HG03280 (cell line): ENCODE results near the gene RNF220.
"Not testable (repeated sequence)": the region's sequence is repeated elsewhere in the genome, so short reads cannot be mapped to it uniquely, and the experiment has no call there.

Source experiments
- ATAC-seq: cut with Tn5 transposase; IDR thresholded peaks from one replicate; pipeline ENCODE4 v1.9.1; 2021; ENCODE audit warnings: mild to moderate bottlenecking, moderate library complexity; ENCODE audit not compliant: unreplicated experiment

RNF220 gene

GRCh38 chr1:44545961-44546360 lies 140.9 kb downstream of the RNF220 start:
- no peak for ATAC-seq

- no peak for ATAC-seq
These were observed 141.5 kb downstream of the RNF220 start for GRCh38 chr1:44546403-44547053.

GRCh38 chr1:44547361-44547760 lies 142.3 kb downstream of the RNF220 start:
- ATAC-seq, result no peak

- no peak for ATAC-seq
These were observed 142.8 kb downstream of the RNF220 start for GRCh38 chr1:44547837-44548236.

GRCh38 chr1:44549510-44549909 lies 144.5 kb downstream of the RNF220 start:
- no peak for ATAC-seq

- ATAC-seq, result no peak
These were observed 148.2 kb downstream of the RNF220 start for GRCh38 chr1:44553127-44553758.

- no peak for ATAC-seq
These were observed 148.7 kb downstream of the RNF220 start for GRCh38 chr1:44553771-44554170.

- ATAC-seq, result no peak
These were observed 149.7 kb downstream of the RNF220 start for GRCh38 chr1:44554706-44555105.

- ATAC-seq, result no peak
These were observed 152.7 kb downstream of the RNF220 start for GRCh38 chr1:44557778-44558177.

- ATAC-seq, result no peak
These were observed 153.8 kb downstream of the RNF220 start for GRCh38 chr1:44558883-44559282.

- no peak for ATAC-seq
These were observed 154.3 kb downstream of the RNF220 start for GRCh38 chr1:44559330-44559729.

GRCh38 chr1:44559913-44560312 lies 154.9 kb downstream of the RNF220 start:
- ATAC-seq, result no peak

GRCh38 chr1:44560696-44561095 lies 155.6 kb downstream of the RNF220 start:
- ATAC-seq, result not testable (repeated sequence)

GRCh38 chr1:44565259-44565750 lies 160.2 kb downstream of the RNF220 start:
- no peak for ATAC-seq

- no peak for ATAC-seq
These were observed 160.8 kb downstream of the RNF220 start for GRCh38 chr1:44565833-44566232.

- ATAC-seq, result no peak
These were observed 161.4 kb downstream of the RNF220 start for GRCh38 chr1:44566281-44567046.

GRCh38 chr1:44568128-44568900 lies 163.3 kb downstream of the RNF220 start:
- ATAC-seq, result no peak

GRCh38 chr1:44569491-44569890 lies 164.4 kb downstream of the RNF220 start:
- ATAC-seq, result no peak

- ATAC-seq, result no peak
These were observed 166.9 kb downstream of the RNF220 start for GRCh38 chr1:44571712-44572571.

GRCh38 chr1:44572572-44572879 lies 167.5 kb downstream of the RNF220 start:
- ATAC-seq, result no peak
